Left lung (tissue), 10 donors: Measurements from ENCODE around the gene CMTM7. TPM values are rescaled to one million over a fixed set of nuclear protein-coding genes. Genes with fewer than 3 reads are reported as not detected.
A peak's percentile ranks its signal among the peaks of the same experiment; 100 is the strongest.

ENCODE experiments used
- ATAC-seq: fragments of 200-7000 bp; cut with Tn5 transposase; one replicate; pipeline ENCODE4 v1.9.1; 2020; ENCODE audit warnings: moderate library complexity
- DNase-seq, 4 donors: peaks; one replicate each; pipeline ENCODE4 v3.0.0-alpha.2; 2013 to 2020
- H3K27ac ChIP-seq, 2 donors: fragments of 200-600 bp; sonication (generic) in 1 of 2; one replicate each; pipeline versions ENCODE4 v1.5.0 to v1.8.0; 2020 to 2021
- H3K27me3 ChIP-seq, 2 donors: fragments of 200-600 bp; sonication (generic) in 1 of 2; one replicate each; pipeline versions ENCODE4 v1.5.0 to v1.8.0; 2020 to 2021
- H3K36me3 ChIP-seq, 2 donors: fragments of 200-600 bp; sonication (generic) in 1 of 2; one replicate each; pipeline versions ENCODE4 v1.5.0 to v1.8.0; 2020 to 2021
- H3K4me1 ChIP-seq, 2 donors: fragments of 200-600 bp; one replicate each; pipeline ENCODE4 v1.8.0; 2021
- H3K4me3 ChIP-seq, 2 donors: fragments of 200-600 bp; sonication (generic) in 1 of 2; one replicate each; pipeline versions ENCODE4 v1.5.0 to v1.8.0; 2020 to 2021; ENCODE audit warnings: mild to moderate bottlenecking in 1 of 2
- H3K9me3 ChIP-seq, 2 donors: fragments of 200-600 bp; sonication (generic) in 1 of 2; one replicate each; pipeline versions ENCODE4 v1.5.0 to v1.8.0; 2020 to 2021
- CTCF ChIP-seq, 2 donors: fragments of 200-600 bp; sonication (generic) in 1 of 2; IDR thresholded peaks; one replicate each; pipeline versions ENCODE4 v1.5.0 to v1.8.0; 2021; ENCODE audit warnings: antibody characterized with exemption in 2 of 2
- intact Hi-C, 2 donors: fragments of 100-400 bp; cut with DNase I; formaldehyde crosslinking; loops; one replicate each; pipeline versions ENCODE4 v1.11.2 to v1.14.2; 2022
- polyA plus RNA-seq, 6 donors: library from polyadenylated mRNA; unstranded; fragments of 120-200 nt; gene quantifications; one replicate each; pipeline ENCODE4 v1.2.1, GENCODE V29; 2013; ENCODE audit not compliant: insufficient read length in 6 of 6
- total RNA-seq, 2 donors: library from RNA; stranded (reverse); fragmentation: NEBNext Ultra II Directional; extraction: Animal tissue kit (Norgen Biotek cat#: 25700); gene quantifications; one replicate each; pipeline ENCODE4 v1.2.1, GENCODE V29; 2021
- donor health status: DM: no; HTN: yes; CAD: no.
- donor health status: DM: no; HTN: no; CAD: no.

CMTM7 gene
- total and polyA plus RNA-seq, 8 donors, result 46.7 to 80.5 (median 68.4) TPM

- no peak overlapping the region for H3K4me3 ChIP-seq
- no peak for DNase-seq
- H3K36me3 ChIP-seq, result no peaks in the 10 kb centered on the region
- ATAC-seq, result no peak
- intact Hi-C loops, result no loop called here
- H3K27ac ChIP-seq, result peak overlapping the region; percentile 79 to 85
- H3K27me3 ChIP-seq, result no peaks in the 10 kb centered on the region
- H3K4me1 ChIP-seq, result peaks cover 47 to 73% of the 10 kb centered on the region in 2 donors
- no peak for TF ChIP-seq CTCF (IDR thresholded peaks at IDR 0.05)
- no peaks in the 10 kb centered on the region for H3K9me3 ChIP-seq
Observed at GRCh38 chr3:32419742-32420125, 28.1 kb downstream of the CMTM7 start.

GRCh38 chr3:32420126-32421038, 28.7 kb downstream of the CMTM7 start:
- no peak for TF ChIP-seq CTCF (IDR thresholded peaks at IDR 0.05)
- Histone ChIP-seq H3K27me3 (no peaks in the 10 kb centered on the region), H3K4me1 (peaks cover 46 to 73% of the 10 kb centered on the region in 2 donors), H3K27ac (peak overlapping the region; percentile 79 to 85), H3K36me3 (no peaks in the 10 kb centered on the region), H3K9me3 (no peaks in the 10 kb centered on the region), H3K4me3 (no peak overlapping the region)
- DNase-seq (peak in 1 of 4 donors; percentile 80), ATAC-seq (peak; percentile 45)
- intact Hi-C loops, result no loop called here

- Histone ChIP-seq H3K4me3 (no peak overlapping the region), H3K36me3 (no peaks in the 10 kb centered on the region), H3K4me1 (peaks cover 45 to 69% of the 10 kb centered on the region in 2 donors), H3K27me3 (no peaks in the 10 kb centered on the region), H3K27ac (peak overlapping the region; percentile 79 to 85), H3K9me3 (no peaks in the 10 kb centered on the region)
- no peak for TF ChIP-seq CTCF (IDR thresholded peaks at IDR 0.05)
- ATAC-seq (peak; percentile 56), DNase-seq (no peak)
- intact Hi-C loops, result no loop called here
Observed at GRCh38 chr3:32421185-32421584, 29.5 kb downstream of the CMTM7 start.

- peak overlapping the region; percentile 79 to 85 for H3K27ac ChIP-seq
- intact Hi-C loops, result no loop called here
- H3K4me1 ChIP-seq, result peaks cover 45 to 69% of the 10 kb centered on the region in 2 donors
- H3K4me3 ChIP-seq, result no peak overlapping the region
- ATAC-seq, result peak; percentile 77
- no peaks in the 10 kb centered on the region for H3K36me3 ChIP-seq
- H3K27me3 ChIP-seq, result no peaks in the 10 kb centered on the region
- TF ChIP-seq CTCF (IDR thresholded peaks at IDR 0.05), result no peak
- DNase-seq, result peak; percentile 63 to 93 (median 86)
- H3K9me3 ChIP-seq, result no peaks in the 10 kb centered on the region
Observed at GRCh38 chr3:32421991-32422859, 30.6 kb downstream of the CMTM7 start.

GRCh38 chr3:32422943-32423342, 31.3 kb downstream of the CMTM7 start:
- peak overlapping the region; percentile 79 to 85 for H3K27ac ChIP-seq
- no peak for TF ChIP-seq CTCF (IDR thresholded peaks at IDR 0.05)
- DNase-seq (no peak), ATAC-seq (no peak)
- H3K4me3 ChIP-seq, result no peak overlapping the region
- H3K36me3 ChIP-seq, result no peaks in the 10 kb centered on the region
- H3K27me3 ChIP-seq, result no peaks in the 10 kb centered on the region
- H3K4me1 ChIP-seq, result peaks cover 45 to 75% of the 10 kb centered on the region in 2 donors
- intact Hi-C loops, result no loop called here
- no peaks in the 10 kb centered on the region for H3K9me3 ChIP-seq
